Muscle layer of duodenum (tissue), 2 donors: ENCODE data around the gene AADACL2.
"Not testable (repeated sequence)": the region's sequence is repeated elsewhere in the genome, so short reads cannot be mapped to it uniquely, and the experiment has no call there.

Experiments
- H3K27ac ChIP-seq: one replicate; pipeline ENCODE4 v1.7.0; 2013; ENCODE audit warnings: mild to moderate bottlenecking, low read length
- H3K27me3 ChIP-seq: one replicate; pipeline ENCODE4 v1.7.0; 2013; ENCODE audit warnings: low read depth, mild to moderate bottlenecking, control low read depth, low read length
- H3K36me3 ChIP-seq, 2 donors: one replicate each; pipeline ENCODE4 v1.7.0; 2013; ENCODE audit warnings: low read length in 2 of 2, control low read depth in 1 of 2, mild to moderate bottlenecking in 1 of 2; ENCODE audit not compliant: insufficient read depth in 2 of 2, control insufficient read depth in 1 of 2
- H3K4me1 ChIP-seq, 2 donors: one replicate each; pipeline ENCODE4 v1.7.0; 2013; ENCODE audit warnings: low read length in 2 of 2, mild to moderate bottlenecking in 2 of 2, control low read depth in 1 of 2, moderate library complexity in 1 of 2; ENCODE audit not compliant: insufficient read depth in 2 of 2, control insufficient read depth in 1 of 2
- H3K4me3 ChIP-seq, 2 donors: one replicate each; pipeline ENCODE4 v1.7.0; 2013; ENCODE audit warnings: low read length in 2 of 2, low read depth in 1 of 2, mild to moderate bottlenecking in 1 of 2
- H3K9me3 ChIP-seq, 2 donors: one replicate each; pipeline ENCODE4 v1.7.0; 2013; ENCODE audit warnings: low read length in 2 of 2, control low read depth in 1 of 2, mild to moderate bottlenecking in 1 of 2; ENCODE audit not compliant: control insufficient read depth in 1 of 2
- donor health status: healthy.

Gene AADACL2

GRCh38 chr3:151724576-151725562, 8.9 kb upstream of the AADACL2 start:
- Histone ChIP-seq H3K36me3 (no peaks in the 10 kb centered on the region), H3K27ac (no peak overlapping the region), H3K27me3 (no peaks in the 10 kb centered on the region), H3K4me3 (no peak overlapping the region), H3K9me3 (no peaks in the 10 kb centered on the region), H3K4me1 (no peaks in the 10 kb centered on the region)

- no peak overlapping the region for H3K27ac ChIP-seq
- no peaks in the 10 kb centered on the region for H3K27me3 ChIP-seq
- no peaks in the 10 kb centered on the region for H3K4me1 ChIP-seq
- no peaks in the 10 kb centered on the region for H3K36me3 ChIP-seq
- no peak overlapping the region for H3K4me3 ChIP-seq
- H3K9me3 ChIP-seq, result no peaks in the 10 kb centered on the region
Measured at GRCh38 chr3:151726016-151726415, 7.7 kb upstream of the AADACL2 start.

- Histone ChIP-seq H3K4me1 (no peaks in the 10 kb centered on the region), H3K27me3 (no peaks in the 10 kb centered on the region), H3K27ac (no peak overlapping the region), H3K9me3 (peaks cover 0 to 2% of the 10 kb centered on the region in 2 donors), H3K36me3 (no peaks in the 10 kb centered on the region), H3K4me3 (no peak overlapping the region)
Measured at GRCh38 chr3:151732861-151733260, 866 bp upstream of the AADACL2 start.

GRCh38 chr3:151740581-151740980, 6.9 kb downstream of the AADACL2 start:
- peaks cover 0 to 3% of the 10 kb centered on the region in 2 donors for H3K4me1 ChIP-seq
- no peaks in the 10 kb centered on the region for H3K27me3 ChIP-seq
- no peak overlapping the region for H3K4me3 ChIP-seq
- no peaks in the 10 kb centered on the region for H3K36me3 ChIP-seq
- H3K27ac ChIP-seq, result no peak overlapping the region
- peaks cover 0 to 2% of the 10 kb centered on the region in 2 donors for H3K9me3 ChIP-seq

GRCh38 chr3:151743855-151744254, 10.1 kb downstream of the AADACL2 start:
- H3K27ac ChIP-seq, result no peak overlapping the region
- H3K27me3 ChIP-seq, result no peaks in the 10 kb centered on the region
- no peaks in the 10 kb centered on the region for H3K36me3 ChIP-seq
- no peak overlapping the region for H3K4me3 ChIP-seq
- peaks cover 0 to 3% of the 10 kb centered on the region in 2 donors for H3K4me1 ChIP-seq
- no peaks in the 10 kb centered on the region for H3K9me3 ChIP-seq

- H3K4me3 ChIP-seq, result no peak overlapping the region
Measured at GRCh38 chr3:151750181-151750580, 16.5 kb downstream of the AADACL2 start.

GRCh38 chr3:151750678-151751077, 17.0 kb downstream of the AADACL2 start:
- Histone ChIP-seq H3K36me3 (no peaks in the 10 kb centered on the region), H3K27me3 (no peaks in the 10 kb centered on the region), H3K4me1 (no peaks in the 10 kb centered on the region), H3K27ac (no peak overlapping the region), H3K4me3 (no peak overlapping the region), H3K9me3 (no peaks in the 10 kb centered on the region)

More at GRCh38 chr3:151750181-151750580, 16.5 kb downstream of the AADACL2 start:
- no peaks in the 10 kb centered on the region for H3K36me3 ChIP-seq
- H3K27ac ChIP-seq, result no peak overlapping the region
- H3K9me3 ChIP-seq, result no peaks in the 10 kb centered on the region
- no peaks in the 10 kb centered on the region for H3K4me1 ChIP-seq
- no peaks in the 10 kb centered on the region for H3K27me3 ChIP-seq

GRCh38 chr3:151751161-151751560, 17.4 kb downstream of the AADACL2 start:
- Histone ChIP-seq H3K9me3 (no peaks in the 10 kb centered on the region), H3K36me3 (no peaks in the 10 kb centered on the region), H3K4me3 (no peak overlapping the region), H3K4me1 (no peaks in the 10 kb centered on the region), H3K27ac (no peak overlapping the region), H3K27me3 (no peaks in the 10 kb centered on the region)

GRCh38 chr3:151753846-151754245, 20.1 kb downstream of the AADACL2 start:
- no peak overlapping the region for H3K4me3 ChIP-seq
- no peaks in the 10 kb centered on the region for H3K4me1 ChIP-seq
- H3K27ac ChIP-seq, result no peak overlapping the region
- no peaks in the 10 kb centered on the region for H3K27me3 ChIP-seq
- H3K36me3 ChIP-seq, result no peaks in the 10 kb centered on the region
- H3K9me3 ChIP-seq, result no peaks in the 10 kb centered on the region

- no peaks in the 10 kb centered on the region for H3K27me3 ChIP-seq
- H3K4me3 ChIP-seq, result no peak overlapping the region
- no peaks in the 10 kb centered on the region for H3K36me3 ChIP-seq
- no peaks in the 10 kb centered on the region for H3K4me1 ChIP-seq
- H3K9me3 ChIP-seq, result no peaks in the 10 kb centered on the region
- no peak overlapping the region for H3K27ac ChIP-seq
Measured at GRCh38 chr3:151761581-151761980, 27.9 kb downstream of the AADACL2 start.

- not testable (repeated sequence) for H3K36me3 ChIP-seq, H3K4me1 ChIP-seq
Measured at GRCh38 chr3:151764699-151765098, 31.0 kb downstream of the AADACL2 start.

More at GRCh38 chr3:151764699-151765098, 31.0 kb downstream of the AADACL2 start:
- not testable (repeated sequence) for H3K9me3 ChIP-seq, H3K27me3 ChIP-seq, H3K4me3 ChIP-seq, H3K27ac ChIP-seq
